ENCODE data around the gene LHFPL6. TPM values are rescaled to one million over a fixed set of nuclear protein-coding genes. Genes with fewer than 3 reads are reported as not detected.

Gene LHFPL6
- total RNA-seq, 1 experiment from 2014 or later, result 3.6 TPM

- Mint-ChIP-seq H3K36me3 (ENCODE audit: insufficient read depth, unreplicated experiment) (no peaks in the 10 kb centered on the region), H3K4me3 (ENCODE audit: unreplicated experiment) (no peak overlapping the region), H3K4me1 (ENCODE audit: low read depth, unreplicated experiment) (no peaks in the 10 kb centered on the region), H3K27me3 (ENCODE audit: insufficient read depth, unreplicated experiment) (peaks cover 5% of the 10 kb centered on the region), H3K27ac (ENCODE audit: unreplicated experiment) (no peak overlapping the region), H3K9me3 (ENCODE audit: unreplicated experiment) (no peaks in the 10 kb centered on the region)
- Histone ChIP-seq H3K27me3 (replicated peaks; ENCODE audit: control insufficient read depth, insufficient read depth, low read length) (no peaks in the 10 kb centered on the region), H3K4me3 (ENCODE audit: low read depth, low read length) (no peak overlapping the region), H3K4me1 (no peaks in the 10 kb centered on the region), H3K36me3 (ENCODE audit: control insufficient read depth, insufficient read depth, low read length) (no peaks in the 10 kb centered on the region), H3K9me3 (no peaks in the 10 kb centered on the region)
- DNase-seq, result no peak
- ChIA-PET CTCF (no interaction called here), POLR2A (no interaction called here)
- no TSS peak for BruUV-seq (replicated peaks)
- no peak for TF ChIP-seq CTCF (IDR thresholded peaks at IDR 0.05; ENCODE audit: insufficient read depth in 1 of 2, low read depth in 1 of 2, low read length in 1 of 2, severe bottlenecking in 1 of 2, unreplicated experiment in 1 of 2)
- intact Hi-C loops (cut with micrococcal nuclease; ENCODE audit: unreplicated experiment), result no loop called here
Observed at GRCh38 chr13:39407786-39408185, 195.2 kb downstream of the LHFPL6 start.

- intact Hi-C loops (cut with micrococcal nuclease; ENCODE audit: unreplicated experiment), result no loop called here
- no peaks in the 10 kb centered on the region for H3K36me3 Mint-ChIP-seq (ENCODE audit: insufficient read depth, unreplicated experiment)
- no peak overlapping the region for H3K27ac Mint-ChIP-seq (ENCODE audit: unreplicated experiment)
- TF ChIP-seq CTCF (IDR thresholded peaks at IDR 0.05; ENCODE audit: insufficient read depth in 1 of 2, low read depth in 1 of 2, low read length in 1 of 2, severe bottlenecking in 1 of 2, unreplicated experiment in 1 of 2), result no peak
- H3K4me3 Mint-ChIP-seq (ENCODE audit: unreplicated experiment), result no peak overlapping the region
- Histone ChIP-seq H3K9me3 (no peaks in the 10 kb centered on the region), H3K27me3 (replicated peaks; ENCODE audit: control insufficient read depth, insufficient read depth, low read length) (no peaks in the 10 kb centered on the region), H3K4me1 (no peaks in the 10 kb centered on the region), H3K4me3 (ENCODE audit: low read depth, low read length) (no peak overlapping the region), H3K36me3 (ENCODE audit: control insufficient read depth, insufficient read depth, low read length) (no peaks in the 10 kb centered on the region)
- DNase-seq, result no peak
- ChIA-PET CTCF (no interaction called here), POLR2A (no interaction called here)
- BruUV-seq (replicated peaks), result no TSS peak
- no peaks in the 10 kb centered on the region for H3K9me3 Mint-ChIP-seq (ENCODE audit: unreplicated experiment)
- no peaks in the 10 kb centered on the region for H3K4me1 Mint-ChIP-seq (ENCODE audit: low read depth, unreplicated experiment)
- H3K27me3 Mint-ChIP-seq (ENCODE audit: insufficient read depth, unreplicated experiment), result peaks cover 5% of the 10 kb centered on the region
Observed at GRCh38 chr13:39407138-39407537, 195.9 kb downstream of the LHFPL6 start.

- peak; percentile 14 to 25 for TF ChIP-seq CTCF (IDR thresholded peaks at IDR 0.05; ENCODE audit: insufficient read depth in 1 of 2, low read depth in 1 of 2, low read length in 1 of 2, severe bottlenecking in 1 of 2, unreplicated experiment in 1 of 2)
- ChIA-PET POLR2A (no interaction called here), CTCF (no interaction called here)
- H3K4me3 Mint-ChIP-seq (ENCODE audit: unreplicated experiment), result no peak overlapping the region
- H3K9me3 Mint-ChIP-seq (ENCODE audit: unreplicated experiment), result no peaks in the 10 kb centered on the region
- peaks cover 5% of the 10 kb centered on the region for H3K27me3 Mint-ChIP-seq (ENCODE audit: insufficient read depth, unreplicated experiment)
- no peaks in the 10 kb centered on the region for H3K9me3 ChIP-seq
- no peaks in the 10 kb centered on the region for H3K36me3 Mint-ChIP-seq (ENCODE audit: insufficient read depth, unreplicated experiment)
- H3K36me3 ChIP-seq (ENCODE audit: control insufficient read depth, insufficient read depth, low read length), result no peaks in the 10 kb centered on the region
- no peaks in the 10 kb centered on the region for H3K4me1 ChIP-seq
- H3K27ac Mint-ChIP-seq (ENCODE audit: unreplicated experiment), result no peak overlapping the region
- no peak for DNase-seq
- no peaks in the 10 kb centered on the region for H3K27me3 ChIP-seq (replicated peaks; ENCODE audit: control insufficient read depth, insufficient read depth, low read length)
- no peak overlapping the region for H3K4me3 ChIP-seq (ENCODE audit: low read depth, low read length)
- no peaks in the 10 kb centered on the region for H3K4me1 Mint-ChIP-seq (ENCODE audit: low read depth, unreplicated experiment)
- BruUV-seq (replicated peaks), result no TSS peak
- intact Hi-C loops (cut with micrococcal nuclease; ENCODE audit: unreplicated experiment), result no loop called here
Observed at GRCh38 chr13:39406688-39407087, 196.3 kb downstream of the LHFPL6 start.
